Activated B cell treated with CpG ODN at 0.5 μM for 24 hours (primary cell): ENCODE data around the gene MORC3. TPM values are rescaled to one million over a fixed set of nuclear protein-coding genes. Genes with fewer than 3 reads are reported as not detected.
A peak's percentile ranks its signal among the peaks of the same experiment; 100 is the strongest.
"Not testable (repeated sequence)": the region's sequence is repeated elsewhere in the genome, so short reads cannot be mapped to it uniquely, and the experiment has no call there.

Experiments used
- ATAC-seq: fragments of 200-7000 bp; cut with Tn5 transposase; one replicate; pipeline ENCODE4 v1.10.0; 2021; ENCODE audit warnings: low read depth, mild to moderate bottlenecking, moderate library complexity
- CTCF ChIA-PET: fragments of 350-600 bp; sonication (Branson Sonifier 250); formaldehyde crosslinking; loops from one replicate; lab custom pipeline; 2021; ENCODE audit warnings: antibody characterized with exemption; lab: Charles Lee
- POLR2A ChIA-PET: fragments of 350-600 bp; sonication (Branson Sonifier 250); formaldehyde crosslinking; loops from one replicate; lab custom pipeline; 2021; ENCODE audit warnings: antibody characterized with exemption; lab: Charles Lee
- DNase-seq: peaks from one replicate; pipeline ENCODE4 v3.0.0; 2022
- H3K27ac Mint-ChIP-seq: one replicate; pipeline ENCODE4 v1.8.0; 2020; ENCODE audit warnings: mixed read lengths
- H3K27me3 Mint-ChIP-seq: one replicate; pipeline ENCODE4 v1.8.0; 2021; ENCODE audit warnings: mixed read lengths
- H3K36me3 Mint-ChIP-seq: one replicate; pipeline ENCODE4 v1.8.0; 2021; ENCODE audit warnings: low read depth, mixed read lengths
- H3K4me1 Mint-ChIP-seq: one replicate; pipeline ENCODE4 v1.8.0; 2021; ENCODE audit warnings: mixed read lengths
- H3K4me3 Mint-ChIP-seq: one replicate; pipeline ENCODE4 v1.8.0; 2020; ENCODE audit warnings: mild to moderate bottlenecking, mixed read lengths
- H3K9me3 Mint-ChIP-seq: one replicate; pipeline ENCODE4 v1.8.0; 2020; ENCODE audit warnings: mixed read lengths
- CTCF ChIP-seq: fragments of 200-600 bp; IDR thresholded peaks from one replicate; pipeline ENCODE4 v1.8.0; 2022; ENCODE audit warnings: antibody characterized with exemption, mild to moderate bottlenecking
- intact Hi-C: fragments of 100-400 bp; cut with micrococcal nuclease; formaldehyde crosslinking; loops from one replicate; pipeline ENCODE4 v1.15.1; 2024
- total RNA-seq: library from RNA; stranded (reverse); gene quantifications from 2 replicates; pipeline ENCODE4 v1.2.3, GENCODE V29; 2022

MORC3 gene
- total RNA-seq, 1 donor from 2014 or later, result 65.6 TPM

DNA sequence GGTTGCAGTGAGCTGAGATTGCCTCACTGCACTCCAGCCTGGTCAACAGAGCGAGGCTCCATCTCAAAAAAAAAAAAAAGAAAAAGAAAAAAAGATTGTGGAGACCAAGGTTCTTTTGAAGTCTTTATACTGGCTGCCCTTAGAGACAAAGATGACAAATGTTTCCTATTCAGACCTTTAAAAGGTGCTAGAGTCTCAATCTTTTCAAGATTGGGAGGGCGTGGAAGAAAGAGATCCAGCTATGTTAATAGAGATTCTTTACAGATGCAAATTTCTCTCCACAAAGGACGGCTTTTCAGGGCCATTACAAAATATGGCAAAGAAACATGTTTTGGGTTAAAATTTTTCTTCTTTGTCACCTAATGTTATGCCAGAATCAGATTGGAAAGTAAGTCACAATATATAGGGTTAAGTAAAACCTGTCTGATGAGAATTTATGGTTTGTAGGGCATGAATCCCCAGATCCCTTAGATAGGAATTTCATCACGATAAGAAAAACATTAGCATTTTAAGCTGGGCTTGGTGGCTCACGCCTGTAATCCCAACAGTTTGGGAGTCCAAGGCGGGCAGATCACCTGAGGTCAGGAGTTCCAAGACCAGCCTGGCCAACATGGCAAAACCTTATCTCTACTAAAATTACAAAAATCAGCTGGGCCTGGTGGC lies 13.0 kb upstream of the MORC3 start:
- Mint-ChIP-seq H3K4me3 (no peak overlapping the region), H3K27me3 (no peaks in the 10 kb centered on the region), H3K9me3 (no peaks in the 10 kb centered on the region), H3K36me3 (no peaks in the 10 kb centered on the region), H3K4me1 (peaks cover 45% of the 10 kb centered on the region), H3K27ac (no peak overlapping the region)
- intact Hi-C loops, result no loop called here
- DNase-seq (no peak), ATAC-seq (no peak)
- ChIA-PET POLR2A (interaction anchor here (1.1 to 5.3 kb wide), 4 partner anchors 9 to 18 kb away, joined by 3 to 74 read pairs (median 12); partner anchors contain the start of gene MORC3), CTCF (no interaction called here)
- no peak for TF ChIP-seq CTCF

DNA sequence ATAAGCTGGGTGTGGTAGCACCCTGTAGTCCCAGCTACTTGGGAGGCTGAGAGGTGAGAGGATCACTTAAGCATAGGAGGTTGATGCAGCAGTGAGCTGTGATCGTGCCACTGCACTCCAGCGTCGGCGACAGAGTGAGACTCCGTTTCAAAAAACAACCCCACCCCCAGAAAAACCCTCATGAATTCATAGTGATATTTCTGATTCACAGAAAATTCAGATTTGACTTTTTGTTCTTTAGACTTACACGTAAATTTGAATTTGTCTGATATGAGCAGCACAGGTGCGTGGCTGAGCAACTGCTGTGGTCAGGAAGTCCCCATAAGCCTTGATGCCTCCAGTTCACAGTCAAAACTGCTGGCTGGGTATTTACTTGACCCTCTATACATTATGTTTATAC lies 10.0 kb upstream of the MORC3 start:
- Mint-ChIP-seq H3K36me3 (no peaks in the 10 kb centered on the region), H3K4me3 (peak overlapping the region; percentile 51), H3K9me3 (peaks cover 2% of the 10 kb centered on the region), H3K4me1 (peaks cover 34% of the 10 kb centered on the region), H3K27ac (peak overlapping the region; percentile 86), H3K27me3 (no peaks in the 10 kb centered on the region)
- peak; percentile 93 for ATAC-seq
- intact Hi-C loops, result loop anchor here (1.0 kb wide), 4 partner anchors 10 to 55 kb away; partner anchors contain the start of gene MORC3
- no peak for TF ChIP-seq CTCF
- ChIA-PET CTCF (interaction anchor here (0.9 to 1.7 kb wide), 2 partner anchors 10 to 12 kb away, joined by 4 to 5 read pairs; partner anchors contain the start of gene MORC3), POLR2A (interaction anchor here (0.5 to 5.3 kb wide), 11 partner anchors 9 to 92 kb away, joined by 4 to 74 read pairs (median 12); partner anchors contain the start of gene MORC3)
- DNase-seq, result no peak

DNA sequence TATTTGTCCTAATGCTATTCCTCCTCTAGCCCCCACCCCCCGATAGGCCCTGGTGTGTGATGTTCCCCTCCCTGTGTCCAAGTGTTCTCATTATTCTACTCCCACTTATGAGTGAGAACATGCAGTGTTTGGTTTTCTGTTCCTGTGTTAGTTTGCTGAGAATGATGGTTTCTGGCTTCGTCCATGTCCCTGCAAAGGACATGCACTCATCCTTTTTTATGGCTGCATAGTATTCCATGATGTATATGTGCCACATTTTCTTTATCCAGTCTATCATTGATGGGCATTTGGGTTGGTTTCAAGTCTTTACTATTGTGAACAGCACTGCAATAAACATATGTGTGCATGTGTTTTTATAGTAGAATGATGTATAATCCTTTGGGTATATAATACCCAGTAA lies 6.6 kb upstream of the MORC3 start:
- H3K4me3 Mint-ChIP-seq, H3K27me3 Mint-ChIP-seq, POLR2A ChIA-PET, H3K9me3 Mint-ChIP-seq, DNase-seq, CTCF ChIA-PET, H3K36me3 Mint-ChIP-seq, H3K27ac Mint-ChIP-seq, intact Hi-C loops, ATAC-seq: not testable (repeated sequence)
- peaks cover 30% of the 10 kb centered on the region for H3K4me1 Mint-ChIP-seq

- H3K4me3 Mint-ChIP-seq, DNase-seq, CTCF ChIA-PET, intact Hi-C loops, H3K27ac Mint-ChIP-seq, H3K9me3 Mint-ChIP-seq, H3K27me3 Mint-ChIP-seq, ATAC-seq, H3K36me3 Mint-ChIP-seq: not testable (repeated sequence)
- H3K4me1 Mint-ChIP-seq, result peaks cover 17% of the 10 kb centered on the region
- POLR2A ChIA-PET, result interaction anchor here (0.7 to 1.6 kb wide), 4 partner anchors 17 to 80 kb away, joined by 3 to 8 read pairs (median 6); no protein-coding TSS in a partner anchor
These were observed 4.0 kb upstream of the MORC3 start for GRCh38 chr21:36316045-36316444.

GRCh38 chr21:36316872-36317484 lies 3.0 kb upstream of the MORC3 start:
- H3K9me3 Mint-ChIP-seq, result peaks cover 6% of the 10 kb centered on the region

GRCh38 chr21:36319406-36319766 lies 611 bp upstream of the MORC3 start:
- Mint-ChIP-seq H3K4me1 (peaks cover 46% of the 10 kb centered on the region), H3K36me3 (peaks cover 30% of the 10 kb centered on the region), H3K4me3 (peak overlapping the region; percentile 97), H3K27ac (peak overlapping the region; percentile 94)
- DNase-seq, intact Hi-C loops, H3K27me3 Mint-ChIP-seq, H3K9me3 Mint-ChIP-seq, ATAC-seq: not testable (repeated sequence)
- ChIA-PET POLR2A (interaction anchor here (0.6 to 7.0 kb wide), 33 partner anchors 8 to 1430 kb away, joined by 3 to 333 read pairs (median 7); partner anchors contain the start of genes CBR3, CHAF1B, DOP1B and DYRK1A), CTCF (interaction anchor here (0.6 to 2.9 kb wide), 10 partner anchors 10 to 153 kb away, joined by 3 to 21 read pairs (median 4); no protein-coding TSS in a partner anchor)

More at GRCh38 chr21:36316872-36317484, 3.0 kb upstream of the MORC3 start:
- Mint-ChIP-seq H3K4me3 (no peak overlapping the region), H3K4me1 (peaks cover 24% of the 10 kb centered on the region), H3K27ac (peak overlapping the region; percentile 30), H3K27me3 (no peaks in the 10 kb centered on the region), H3K36me3 (peaks cover 11% of the 10 kb centered on the region)
- no peak for DNase-seq
- CTCF ChIA-PET, result no interaction called here
- ATAC-seq, result no peak
- POLR2A ChIA-PET, result interaction anchor here (0.7 to 1.6 kb wide), 4 partner anchors 18 to 81 kb away, joined by 3 to 8 read pairs (median 6); no protein-coding TSS in a partner anchor
- TF ChIP-seq CTCF, result no peak
- intact Hi-C loops, result no loop called here
